Kidney epithelial cell (primary cell): ENCODE measurements around the gene CBFA2T3. TPM values are rescaled to one million over a fixed set of nuclear protein-coding genes. Genes with fewer than 3 reads are reported as not detected.

ENCODE experiments used
- DNase-seq: peaks from one replicate; pipeline ENCODE4 v3.0.0-alpha.2; 2010; ENCODE audit warnings: low read depth
- H3K27me3 ChIP-seq: 2 replicates; pipeline ENCODE4 v1.6.0; 2011; ENCODE audit warnings: low read length; ENCODE audit not compliant: control insufficient read depth, insufficient read depth
- H3K36me3 ChIP-seq: 2 replicates; pipeline ENCODE4 v1.5.1; 2011; ENCODE audit warnings: low read length; ENCODE audit not compliant: control insufficient read depth, insufficient read depth
- H3K4me3 ChIP-seq: 2 replicates; pipeline ENCODE4 v1.5.1; 2011; ENCODE audit warnings: low read depth, mild to moderate bottlenecking, control low read depth, low read length
- total RNA-seq: library from RNA; depleted of rRNA; stranded (reverse); fragments of >200 nt; gene quantifications from 2 replicates; pipeline ENCODE4 v1.2.3, GENCODE V29; 2015
- TF ChIP-seq, protein P1 (sequence below): IDR thresholded peaks from 2 replicates; pipeline ENCODE4 v1.5.1; 2011; ENCODE audit warnings: mild to moderate bottlenecking, moderate library complexity, low read length, control low read depth, inconsistent platforms; ENCODE audit not compliant: insufficient read depth, poor library complexity, severe bottlenecking

Gene CBFA2T3
- total RNA-seq, 1 donor from 2014 or later: 0.63 TPM

DNA sequence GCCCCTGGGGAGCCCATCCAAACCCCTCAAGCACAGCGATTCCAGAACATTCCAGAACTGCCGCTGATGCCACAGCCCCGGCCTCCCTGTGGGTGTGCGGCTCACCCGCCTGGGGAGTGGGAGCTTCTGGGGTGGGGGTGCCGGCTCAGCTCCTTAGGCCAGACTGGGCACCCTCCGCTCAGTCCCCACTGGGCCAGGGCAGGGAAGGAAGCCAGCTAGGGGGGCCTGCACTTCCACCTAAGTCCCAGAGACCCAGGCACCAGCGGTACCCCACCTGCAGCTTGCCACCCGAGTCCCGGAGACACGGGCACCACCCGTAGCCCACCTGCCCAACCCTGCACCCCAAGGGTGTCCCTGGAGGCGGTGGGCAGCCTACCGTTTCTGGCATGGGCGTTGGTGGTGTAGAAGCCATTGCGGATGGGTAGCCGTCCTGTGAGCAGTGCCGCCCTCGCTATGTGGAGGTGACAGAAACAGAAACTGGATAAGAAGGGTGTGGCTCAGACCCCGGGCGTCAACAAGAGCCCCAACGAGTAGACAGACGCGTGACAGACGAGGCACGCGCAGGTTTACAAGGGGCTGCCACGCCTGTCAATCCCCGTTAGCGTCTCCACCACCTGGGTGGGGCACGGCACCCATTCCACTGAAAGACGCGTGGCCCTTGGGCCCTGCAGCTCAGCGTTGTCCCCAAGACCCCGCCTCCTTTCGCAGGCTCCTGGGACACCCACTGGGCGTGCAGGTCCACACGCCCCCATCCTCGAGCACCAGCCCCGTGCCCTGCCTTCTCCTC is 135.3 kb downstream of the CBFA2T3 start:
- Histone ChIP-seq H3K27me3 (no peaks in the 10 kb centered on the region), H3K36me3 (no peaks in the 10 kb centered on the region), H3K4me3 (no peak overlapping the region)
- no peak for DNase-seq
- TF ChIP-seq, protein P1, sequence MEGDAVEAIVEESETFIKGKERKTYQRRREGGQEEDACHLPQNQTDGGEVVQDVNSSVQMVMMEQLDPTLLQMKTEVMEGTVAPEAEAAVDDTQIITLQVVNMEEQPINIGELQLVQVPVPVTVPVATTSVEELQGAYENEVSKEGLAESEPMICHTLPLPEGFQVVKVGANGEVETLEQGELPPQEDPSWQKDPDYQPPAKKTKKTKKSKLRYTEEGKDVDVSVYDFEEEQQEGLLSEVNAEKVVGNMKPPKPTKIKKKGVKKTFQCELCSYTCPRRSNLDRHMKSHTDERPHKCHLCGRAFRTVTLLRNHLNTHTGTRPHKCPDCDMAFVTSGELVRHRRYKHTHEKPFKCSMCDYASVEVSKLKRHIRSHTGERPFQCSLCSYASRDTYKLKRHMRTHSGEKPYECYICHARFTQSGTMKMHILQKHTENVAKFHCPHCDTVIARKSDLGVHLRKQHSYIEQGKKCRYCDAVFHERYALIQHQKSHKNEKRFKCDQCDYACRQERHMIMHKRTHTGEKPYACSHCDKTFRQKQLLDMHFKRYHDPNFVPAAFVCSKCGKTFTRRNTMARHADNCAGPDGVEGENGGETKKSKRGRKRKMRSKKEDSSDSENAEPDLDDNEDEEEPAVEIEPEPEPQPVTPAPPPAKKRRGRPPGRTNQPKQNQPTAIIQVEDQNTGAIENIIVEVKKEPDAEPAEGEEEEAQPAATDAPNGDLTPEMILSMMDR: no peak

DNA sequence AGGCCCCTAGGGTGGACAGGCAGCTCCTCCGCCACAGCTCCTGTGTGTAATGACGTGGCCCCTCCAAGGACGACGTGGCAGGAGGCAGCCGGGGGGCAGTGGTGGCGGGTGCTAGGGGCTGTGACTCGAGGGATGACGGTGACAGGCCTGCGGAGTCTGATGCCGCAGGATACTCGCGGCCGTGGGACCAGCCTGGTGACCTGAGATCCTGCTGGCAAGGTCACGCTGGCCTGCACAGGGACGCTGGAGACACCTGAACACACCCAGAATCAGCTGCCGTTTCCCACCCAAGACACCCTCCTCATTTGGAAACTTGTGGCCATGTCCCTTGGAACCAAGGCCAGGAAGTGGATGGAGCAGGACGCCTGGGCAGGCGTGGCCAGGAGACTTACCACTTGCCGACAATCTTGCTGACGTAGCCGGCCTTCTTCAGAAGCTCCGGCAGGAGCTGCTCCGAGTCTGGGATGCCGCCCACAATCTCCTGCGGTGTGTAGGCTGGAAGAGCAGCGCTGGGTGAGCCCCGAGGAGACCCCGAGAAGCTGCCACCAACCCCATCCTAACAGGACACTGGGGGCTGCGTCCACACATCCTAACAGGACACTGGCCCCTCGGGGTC is 136.3 kb downstream of the CBFA2T3 start:
- TF ChIP-seq, protein P1: no peak

DNA sequence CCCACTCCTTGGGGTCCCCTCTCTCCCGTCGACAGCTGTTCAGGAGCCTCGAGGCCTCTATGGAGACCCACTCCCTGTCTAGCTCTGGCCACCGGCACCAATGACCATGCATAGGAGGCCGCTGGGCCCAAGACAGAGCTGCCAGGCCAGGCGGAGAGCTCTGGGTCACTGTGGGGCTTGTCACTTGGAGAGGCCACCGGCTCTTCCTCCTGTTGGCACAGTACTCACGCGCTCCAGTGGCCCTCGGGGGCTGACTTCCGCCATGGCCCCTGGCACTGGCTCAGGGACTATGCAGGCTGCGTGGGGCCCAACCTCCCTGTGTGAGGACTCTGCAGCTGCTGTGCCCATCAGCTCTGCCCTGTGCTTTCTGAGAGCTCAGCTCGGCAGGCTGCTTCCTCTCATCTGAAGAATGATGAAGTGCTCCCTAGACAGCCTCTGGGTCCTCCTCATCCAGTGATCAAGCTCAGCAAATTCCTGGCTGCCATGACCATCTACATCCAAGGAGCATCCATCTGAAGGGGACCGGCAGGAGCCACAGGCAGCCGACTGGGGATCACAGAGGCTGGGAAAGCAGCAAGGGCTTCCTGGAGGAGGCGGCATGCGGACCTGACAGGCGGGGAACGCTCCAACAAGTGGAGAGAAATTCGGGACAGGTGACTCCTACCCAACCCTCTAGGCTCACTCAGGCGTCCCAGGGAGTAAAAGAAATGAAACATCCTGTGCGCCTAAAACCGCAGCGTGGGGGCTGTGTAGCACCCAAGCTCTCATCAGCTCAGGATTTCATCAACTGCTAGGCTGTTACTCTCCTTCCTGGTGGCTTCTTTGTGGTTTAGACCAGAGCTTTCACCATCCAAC is 137.0 kb downstream of the CBFA2T3 start:
- Histone ChIP-seq H3K27me3 (no peaks in the 10 kb centered on the region), H3K4me3 (no peak overlapping the region), H3K36me3 (no peaks in the 10 kb centered on the region)
- TF ChIP-seq, protein P1: no peak
- DNase-seq: no peak

More for the DNA sequence above, 136.3 kb downstream of the CBFA2T3 start:
- H3K27me3 ChIP-seq: no peaks in the 10 kb centered on the region
- no peak overlapping the region for H3K4me3 ChIP-seq
- DNase-seq: no peak
- H3K36me3 ChIP-seq: no peaks in the 10 kb centered on the region

DNA sequence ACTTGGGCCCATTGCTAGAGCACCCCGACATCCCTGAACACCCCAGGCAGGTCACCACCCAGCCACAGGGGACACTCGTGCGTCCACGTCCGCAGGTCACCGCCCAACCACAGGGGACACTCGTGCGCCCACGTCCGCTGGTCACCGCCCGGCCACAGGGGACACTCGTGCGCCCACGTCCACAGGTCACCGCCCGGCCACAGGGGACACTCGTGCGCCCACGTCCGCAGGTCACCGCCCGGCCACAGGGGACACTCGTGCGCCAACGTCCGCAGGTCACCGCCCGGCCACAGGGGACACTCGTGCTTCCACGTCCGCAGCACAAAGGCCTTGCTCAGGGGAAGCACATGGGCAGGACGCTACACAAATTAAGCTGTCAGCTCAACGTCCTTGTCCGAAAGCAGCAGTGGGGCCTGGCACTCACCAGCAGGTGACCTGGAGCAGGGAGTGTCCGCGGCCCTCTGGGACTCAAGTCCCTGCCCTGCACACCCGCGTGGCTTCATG is 137.9 kb downstream of the CBFA2T3 start:
- Histone ChIP-seq H3K4me3 (no peak overlapping the region), H3K27me3 (no peaks in the 10 kb centered on the region), H3K36me3 (no peaks in the 10 kb centered on the region)
- DNase-seq: no peak
- TF ChIP-seq, protein P1: peak; percentile 21

DNA sequence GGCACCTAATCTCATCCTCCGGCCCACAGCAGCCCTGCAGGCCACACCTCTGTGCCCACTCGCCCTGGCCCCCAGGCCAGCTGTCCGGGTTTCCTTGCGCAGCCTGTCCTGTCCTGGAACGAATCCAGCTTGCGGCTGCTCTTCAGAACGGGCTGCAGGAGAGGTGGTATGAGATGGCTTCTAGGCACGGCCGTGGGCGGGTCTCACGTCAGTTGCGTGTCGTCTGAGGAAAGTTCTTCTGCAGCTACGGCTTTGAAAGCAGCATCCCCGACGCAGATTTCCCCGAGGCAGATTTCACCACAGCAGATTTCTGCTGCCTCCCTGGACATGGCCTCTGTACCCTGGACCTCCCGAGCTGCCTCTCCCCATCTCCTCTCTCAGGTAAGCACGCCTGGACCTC is 138.4 kb downstream of the CBFA2T3 start:
- H3K4me3 ChIP-seq: no peak overlapping the region
- no peaks in the 10 kb centered on the region for H3K27me3 ChIP-seq
- DNase-seq: no peak
- H3K36me3 ChIP-seq: no peaks in the 10 kb centered on the region
- TF ChIP-seq, protein P1: no peak
